Dermis lymphatic vessel endothelial cell (primary cell): ENCODE results near the gene PGM2. TPM values are rescaled to one million over a fixed set of nuclear protein-coding genes. Genes with fewer than 3 reads are reported as not detected.

Source experiments
- total RNA-seq: library from RNA; depleted of rRNA; stranded (reverse); fragments of >200 nt; gene quantifications from 2 replicates; pipeline ENCODE4 v1.2.1, GENCODE V29; 2014

The PGM2 gene
- 30.3 and 33.1 TPM in 2 replicates for total RNA-seq

DNA sequence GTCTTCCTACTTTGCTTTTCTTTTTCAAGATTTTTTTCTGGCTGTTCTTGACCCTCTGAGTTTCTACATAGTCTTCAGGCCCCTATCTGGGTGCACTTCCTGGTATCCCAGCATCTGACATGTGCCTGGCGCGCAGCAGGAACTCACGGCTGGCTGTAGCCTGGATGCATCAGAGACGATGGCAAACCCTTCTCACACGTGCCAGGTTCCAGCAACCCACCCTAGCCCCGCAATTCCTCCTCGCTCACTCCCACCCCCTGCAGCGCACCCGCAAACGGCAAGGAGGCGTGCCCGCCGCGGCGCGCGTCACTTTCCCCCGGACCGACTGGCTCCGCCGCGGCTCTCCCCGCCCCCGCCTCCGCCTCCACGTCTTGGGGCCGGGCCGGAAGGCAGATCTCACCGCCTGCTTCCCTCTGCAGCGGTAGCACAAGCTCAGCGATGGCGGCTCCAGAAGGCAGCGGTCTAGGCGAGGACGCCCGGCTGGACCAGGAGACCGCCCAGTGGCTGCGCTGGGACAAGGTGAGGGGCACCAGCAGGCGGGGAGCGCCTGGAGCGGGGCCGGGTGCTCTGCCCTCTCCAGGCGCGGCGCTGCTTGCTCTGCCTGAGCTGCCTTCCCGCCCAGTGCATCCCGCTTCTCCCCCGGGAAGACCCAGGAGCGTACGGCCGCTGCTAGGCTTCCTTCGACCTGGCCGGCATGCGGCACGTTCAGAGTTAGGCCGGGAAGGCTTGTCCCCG, at the start of gene PGM2:
Gene PGM2 (plus strand): TSS at position 392 of the 735 bp plus-strand sequence. CDS start 47 bp downstream, at position 439.

DNA sequence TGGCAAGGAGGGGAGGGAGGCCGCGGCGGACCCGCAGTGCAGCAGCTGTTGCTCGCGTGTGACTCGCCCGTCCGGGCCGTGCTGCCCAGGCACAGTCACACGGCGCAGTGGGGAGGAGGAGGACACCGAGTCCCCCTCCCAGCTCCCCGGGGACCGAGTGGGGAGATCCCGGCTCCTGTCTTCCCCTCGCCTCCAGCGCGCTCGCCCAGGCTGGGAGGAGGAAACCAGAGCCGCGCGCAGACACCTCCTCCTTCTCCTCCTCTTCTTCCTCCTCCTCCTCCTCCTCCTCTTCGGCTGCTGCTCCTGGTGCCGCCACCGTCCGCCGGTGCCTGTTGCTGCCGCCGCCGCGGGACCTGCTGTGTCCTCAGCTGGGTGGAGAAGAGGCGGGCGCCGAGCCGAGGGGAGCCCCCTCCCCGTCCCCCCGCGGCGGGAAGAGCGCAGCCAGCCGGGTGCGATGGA, 64.3 kb downstream of the PGM2 start, which contains the start of gene TBC1D1:
Gene TBC1D1 (plus strand): TSS at position 284 of the 459 bp plus-strand sequence. CDS start 11,012 bp downstream, outside the sequence.

Other genes with a start within 250 kb of the PGM2 start
- 91.4 and 111 TPM in 2 replicates for gene RELL1, start 140.3 kb upstream of the PGM2 start, total RNA-seq
- 103 TPM in 2 replicates for gene TBC1D1, start 64.4 kb downstream of the PGM2 start, total RNA-seq
- gene PTTG2, start 133.7 kb downstream of the PGM2 start, total RNA-seq, result not detected in 2 replicates